GM12878 (cell line): ENCODE data around the gene MAGEB17. TPM values are rescaled to one million over a fixed set of nuclear protein-coding genes. Genes with fewer than 3 reads are reported as not detected.

ENCODE experiments used
- ATAC-seq: fragments of 200-7000 bp; cut with Tn5 transposase; 3 replicates; pipeline ENCODE4 v1.9.1; 2020; ENCODE audit warnings: mild to moderate bottlenecking, moderate library complexity
- BruUV-seq: library from RNA; stranded (reverse); fragments of 400-500 nt; replicated peaks from 2 replicates; lab custom pipeline; 2021; lab: Mats Ljungman, UMichigan
- CTCF ChIA-PET: fragments of 300-600 bp; sonication (Branson Sonifier 250); formaldehyde crosslinking; extraction: SDS; loops from one replicate; lab custom pipeline; 2021; ENCODE audit warnings: inconsistent platforms; lab: Yijun Ruan, JAX
- POLR2A ChIA-PET: fragments of 350-600 bp; formaldehyde crosslinking; extraction: SDS; loops from one replicate; lab custom pipeline; 2021; ENCODE audit warnings: inconsistent platforms; lab: Charles Lee
- RAD21 ChIA-PET: fragments of 300-600 bp; sonication (Branson Sonifier 250); formaldehyde crosslinking; loops from one replicate; lab custom pipeline; 2023; ENCODE audit warnings: antibody characterized with exemption; ENCODE audit not compliant: unreplicated experiment; lab: Charles Lee
- SMC1A ChIA-PET: fragments of 300-600 bp; sonication (Branson Sonifier 250); formaldehyde crosslinking; loops from one replicate; lab custom pipeline; 2023; ENCODE audit not compliant: unreplicated experiment, uncharacterized antibody; lab: Charles Lee
- DNase-seq: peaks from one replicate; pipeline ENCODE4 v3.0.0-alpha.2; 2011; ENCODE audit warnings: low read depth, low spot score
- FAIRE-seq: peaks from 3 replicates; lab custom pipeline; 2011; peaks lifted over from hg19 to GRCh38; lab: Jason Lieb, UNC
- H2AFZ ChIP-seq: 2 replicates; pipeline ENCODE4 v1.6.0; 2011; ENCODE audit warnings: low read depth, low read length, control low read depth; ENCODE audit not compliant: control insufficient read depth
- H3K27ac ChIP-seq: 2 replicates; pipeline ENCODE4 v1.5.1; 2011; ENCODE audit warnings: control low read depth; ENCODE audit not compliant: control insufficient read depth, insufficient read depth
- H3K27me3 ChIP-seq, 2 experiments: replicated peaks in 1 of 2; 2 replicates each; pipeline versions ENCODE4 v1.6.0 to v1.6.1; 2011; ENCODE audit warnings: low read length in 1 of 2; ENCODE audit not compliant: control insufficient read depth in 2 of 2, insufficient read depth in 2 of 2
- H3K36me3 ChIP-seq, 2 experiments: 2 replicates each; pipeline ENCODE4 v1.5.1; 2011; ENCODE audit warnings: low read length in 1 of 2; ENCODE audit not compliant: control insufficient read depth in 2 of 2, insufficient read depth in 2 of 2
- H3K4me1 ChIP-seq: 2 replicates; pipeline ENCODE4 v1.6.1; 2011; ENCODE audit warnings: mild to moderate bottlenecking, low read length, moderate library complexity, mixed read lengths; ENCODE audit not compliant: control insufficient read depth, insufficient read depth
- H3K4me2 ChIP-seq: 2 replicates; pipeline ENCODE4 v1.6.0; 2011; ENCODE audit warnings: control low read depth; ENCODE audit not compliant: control insufficient read depth, insufficient read depth
- H3K4me3 ChIP-seq: fragments of 200-600 bp; sonication (generic); 2 replicates; pipeline ENCODE4 v1.5.1; 2016
- H3K79me2 ChIP-seq: 2 replicates; pipeline ENCODE4 v1.6.0; 2011; ENCODE audit warnings: low read length; ENCODE audit not compliant: control insufficient read depth, insufficient read depth
- H3K9ac ChIP-seq: 2 replicates; pipeline ENCODE4 v1.8.0; 2011; ENCODE audit warnings: low read length, control low read depth, mixed read lengths; ENCODE audit not compliant: control insufficient read depth, insufficient read depth
- H3K9me3 ChIP-seq: replicated peaks from 3 replicates; pipeline ENCODE4 v1.5.1; 2011; ENCODE audit warnings: mild to moderate bottlenecking, low read length; ENCODE audit not compliant: control insufficient read depth, insufficient read depth
- H4K20me1 ChIP-seq: 2 replicates; pipeline ENCODE4 v1.6.0; 2011; ENCODE audit not compliant: control insufficient read depth, insufficient read depth
- HDGF ChIP-seq: fragments of 450-650 bp; IDR thresholded peaks from 2 replicates; pipeline ENCODE4 v1.6.1; 2016; ENCODE audit warnings: antibody characterized with exemption
- JUNB ChIP-seq: IDR thresholded peaks from 2 replicates; pipeline ENCODE4 v1.6.1; 2016; ENCODE audit warnings: antibody characterized with exemption, mild to moderate bottlenecking
- MTA2 ChIP-seq: fragments of 450-650 bp; IDR thresholded peaks from 2 replicates; pipeline ENCODE4 v1.6.1; 2016; ENCODE audit warnings: low read depth, mild to moderate bottlenecking, moderate library complexity
- PBX3 ChIP-seq: IDR thresholded peaks from 2 replicates; pipeline ENCODE4 v1.6.1; 2011; ENCODE audit warnings: mild to moderate bottlenecking, low read depth, low read length, moderate library complexity; ENCODE audit not compliant: insufficient replicate concordance
- PKNOX1 ChIP-seq: fragments of 450-650 bp; IDR thresholded peaks from 2 replicates; pipeline ENCODE4 v1.6.1; 2016; ENCODE audit warnings: mild to moderate bottlenecking
- REST ChIP-seq: IDR thresholded peaks from 2 replicates; pipeline ENCODE4 v1.6.1; 2012; ENCODE audit warnings: mild to moderate bottlenecking, low read depth, low read length
- RFX5 ChIP-seq: IDR thresholded peaks from 2 replicates; pipeline ENCODE4 v1.6.1; 2011; ENCODE audit warnings: low read depth, low read length, improper control_type of control experiment
- SUZ12 ChIP-seq: fragments of 200-600 bp; sonication (generic); IDR thresholded peaks from one replicate; pipeline ENCODE4 v1.6.1; 2018; ENCODE audit warnings: antibody characterized with exemption, mild to moderate bottlenecking; ENCODE audit not compliant: unreplicated experiment
- YY1 ChIP-seq: IDR thresholded peaks from 2 replicates; pipeline ENCODE4 v1.6.1; 2011; ENCODE audit warnings: low read depth, mild to moderate bottlenecking, low read length
- WGBS: methylation state at CpG from one replicate; pipeline ENCODE4 v1.1.6; 2016; ENCODE audit warnings: low lambda C conversion rate; ENCODE audit not compliant: insufficient replicate concordance, insufficient coverage; ENCODE audit errors: missing lambda C conversion rate; 5-methylcytosine and 5-hydroxymethylcytosine counted together
- in situ Hi-C: fragments of 300-500 bp; cut with MboI; formaldehyde crosslinking; loops from 9 replicates; pipeline ENCODE4 v1.14.3; 2018; ENCODE audit warnings: mixed read lengths
- intact Hi-C: fragments of 100-400 bp; cut with micrococcal nuclease; formaldehyde crosslinking; loops from one replicate; pipeline ENCODE4 v1.14.2; 2022; ENCODE audit not compliant: unreplicated experiment
- polyA plus RNA-seq, 11 experiments: library from polyadenylated mRNA; depleted of rRNA in 4 of 11; unstranded in 6 of 11; stranded (reverse) in 5 of 11; fragments of >200 nt; fragmentation: Nextera tagmentation in 4 of 11; fragmentation: Illumina TruSeq in 1 of 11; extraction: Ambion mirVana in 4 of 11; extraction: Trizol in 1 of 11; gene quantifications; 1 replicate in 1 of 11; 2 replicates in 10 of 11; pipeline versions ENCODE4 v1.2.1 to v1.2.3, GENCODE V29; 2011 to 2016; ENCODE audit warnings: inconsistent platforms in 2 of 11, missing spikeins in 2 of 11, low read depth in 1 of 11
- total RNA-seq, 4 experiments: library from RNA; depleted of rRNA in 3 of 4; stranded (reverse); fragments of >200 nt in 3 of 4; fragmentation: Illumina TruSeq in 1 of 4; extraction: Trizol in 1 of 4; gene quantifications; 2 replicates each; pipeline versions ENCODE4 v1.2.1 to v1.2.3, GENCODE V29; 2013 to 2021

The MAGEB17 gene
- total and polyA plus RNA-seq, 10 of the 15 experiments (the other 5 are each of a cell fraction or from before 2014, with no cell fraction given) = 0.05 to 0.21 TPM; not detected in 8

- TF ChIP-seq SUZ12 (no peak), JUNB (no peak), YY1 (no peak), REST (no peak), MTA2 (no peak), RFX5 (no peak), PBX3 (no peak), HDGF (no peak), PKNOX1 (no peak)
- CTCF ChIA-PET = interaction anchor here (3.2 to 6.2 kb wide), 2 partner anchors 8 to 18 kb away, joined by 23 to 118 read pairs; partner anchors contain the start of gene GRPR
- Histone ChIP-seq H2AFZ (no peak overlapping the region), H3K4me3 (no peak overlapping the region), H3K9me3 (no peaks in the 10 kb centered on the region), H3K9ac (no peak overlapping the region), H3K4me2 (no peak overlapping the region), H4K20me1 (no peaks in the 10 kb centered on the region), H3K79me2 (no peaks in the 10 kb centered on the region), H3K36me3 (no peaks in the 10 kb centered on the region), H3K27ac (no peak overlapping the region), H3K4me1 (peaks cover 3% of the 10 kb centered on the region), H3K27me3 (peaks cover 0 to 2% of the 10 kb centered on the region in 2 experiments; a peak in 2 of 4 replicates)
- intact Hi-C loops = no loop called here
- SMC1A ChIA-PET = interaction anchor here (3.5 to 6.5 kb wide), 2 partner anchors 18 to 71 kb away, joined by 17 to 42 read pairs; partner anchors contain the start of gene GRPR
- 26% methylated on average over 4 of the region's 4 CpGs for WGBS
- POLR2A ChIA-PET = no interaction called here
- in situ Hi-C loops = no loop called here
- FAIRE-seq = no peak
- RAD21 ChIA-PET = no interaction called here
- BruUV-seq = no TSS peak
- ATAC-seq = peak; percentile 8; the same call in 1 of the 3 replicates
- DNase-seq = no peak
Measured at GRCh38 chrX:16140448-16140847, 26.8 kb upstream of the MAGEB17 start.
